SHP77 (cell line): ENCODE results near the gene GAGE13.
"Not testable (repeated sequence)": the region's sequence is repeated elsewhere in the genome, so short reads cannot be mapped to it uniquely, and the experiment has no call there.

Source experiments
- DNase-seq, 2 experiments: peaks; one replicate each; lab custom pipeline; 2025; lab: John Stamatoyannopoulos, UW

GAGE13 gene

DNA sequence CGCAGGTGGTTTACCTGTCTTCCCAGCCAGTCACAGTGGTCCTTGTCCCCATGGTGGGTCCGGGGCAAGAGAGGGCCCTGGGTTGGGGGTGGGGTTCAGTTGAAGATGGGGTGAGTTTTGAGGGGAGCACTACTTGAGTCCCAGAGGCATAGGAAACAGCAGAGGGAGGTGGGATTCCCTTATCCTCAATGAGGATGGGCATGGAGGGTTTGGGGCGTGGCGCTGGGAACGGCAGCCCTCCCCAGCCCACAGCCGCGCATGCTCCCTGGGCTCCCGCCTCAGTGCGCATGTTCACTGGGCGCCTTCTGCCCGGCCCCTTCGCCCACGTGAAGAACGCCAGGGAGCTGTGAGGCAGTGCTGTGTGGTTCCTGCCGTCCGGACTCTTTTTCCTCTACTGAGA, at the start of gene GAGE13:
TSS of gene GAGE13 (plus strand) at position 301 of the 400 bp plus-strand sequence. CDS start 1,156 bp downstream, outside the sequence.
- not testable (repeated sequence) for DNase-seq

DNA sequence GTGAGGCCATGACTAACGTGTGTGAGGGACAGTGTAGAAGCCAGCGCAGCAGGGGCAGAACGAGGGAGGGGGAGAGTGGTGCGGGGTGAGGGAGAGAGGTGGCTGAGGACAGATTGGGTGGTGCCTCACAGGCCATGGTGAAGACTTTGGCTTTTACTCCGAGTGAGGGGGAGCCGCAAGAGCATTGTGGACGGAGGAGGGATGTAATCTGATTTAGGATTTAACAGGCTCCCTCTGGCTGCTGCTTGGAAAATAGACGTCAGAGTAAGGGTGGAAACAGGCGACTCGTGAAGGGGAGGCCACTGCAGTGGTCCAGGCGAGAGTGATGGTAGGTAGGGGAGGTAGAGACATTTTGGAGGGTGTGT, 48.8 kb upstream of the GAGE13 start:
- DNase-seq = peak in 1 of 2 experiments; percentile 6

GRCh38 chrX:49284212-49284611, 47.2 kb upstream of the GAGE13 start:
- DNase-seq = no peak

- no peak for DNase-seq
These were observed 45.2 kb upstream of the GAGE13 start for GRCh38 chrX:49286136-49286535.

DNA sequence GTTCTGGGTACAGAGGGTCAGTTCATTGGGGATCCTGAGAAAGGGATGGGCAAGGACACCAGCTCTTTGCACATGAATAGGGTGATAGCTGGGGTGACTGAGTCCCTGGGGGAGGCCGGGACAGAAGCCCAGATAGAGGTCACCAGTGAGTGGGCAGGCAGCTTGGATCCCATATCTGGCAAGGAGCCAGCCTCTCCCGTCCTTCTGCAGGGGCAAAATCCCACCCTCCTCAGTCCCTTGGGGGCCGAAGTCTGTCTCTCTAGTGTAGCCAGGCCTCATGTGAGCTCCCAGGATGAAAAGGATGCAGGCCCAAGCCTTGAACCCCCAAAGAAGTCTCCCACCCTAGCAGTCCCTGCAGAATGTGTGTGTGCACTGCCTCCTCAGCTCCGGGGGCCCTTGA, 44.8 kb upstream of the GAGE13 start:
- no peak for DNase-seq

- DNase-seq = no peak
These were observed 43.7 kb upstream of the GAGE13 start for GRCh38 chrX:49287665-49288064.

DNA sequence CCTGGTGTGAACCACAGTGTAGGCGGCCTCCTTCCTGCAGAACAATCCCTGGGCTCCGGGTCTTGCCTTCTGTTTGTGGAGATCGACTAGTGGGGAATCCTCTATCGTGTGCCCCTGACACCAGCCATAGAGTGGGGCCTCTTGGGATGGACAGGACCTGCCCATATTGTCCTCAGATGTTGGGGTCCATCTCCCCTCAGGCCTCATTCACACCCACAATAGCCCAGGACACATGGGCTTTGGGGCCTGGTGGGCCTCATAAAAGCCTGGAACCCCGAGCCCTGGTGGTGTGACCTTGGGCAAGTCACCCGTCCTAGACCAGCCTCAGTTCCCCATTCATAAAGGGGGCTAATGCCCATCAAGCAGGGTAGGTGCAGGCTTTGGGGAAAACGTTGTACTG, 41.2 kb upstream of the GAGE13 start:
- DNase-seq = no peak

DNA sequence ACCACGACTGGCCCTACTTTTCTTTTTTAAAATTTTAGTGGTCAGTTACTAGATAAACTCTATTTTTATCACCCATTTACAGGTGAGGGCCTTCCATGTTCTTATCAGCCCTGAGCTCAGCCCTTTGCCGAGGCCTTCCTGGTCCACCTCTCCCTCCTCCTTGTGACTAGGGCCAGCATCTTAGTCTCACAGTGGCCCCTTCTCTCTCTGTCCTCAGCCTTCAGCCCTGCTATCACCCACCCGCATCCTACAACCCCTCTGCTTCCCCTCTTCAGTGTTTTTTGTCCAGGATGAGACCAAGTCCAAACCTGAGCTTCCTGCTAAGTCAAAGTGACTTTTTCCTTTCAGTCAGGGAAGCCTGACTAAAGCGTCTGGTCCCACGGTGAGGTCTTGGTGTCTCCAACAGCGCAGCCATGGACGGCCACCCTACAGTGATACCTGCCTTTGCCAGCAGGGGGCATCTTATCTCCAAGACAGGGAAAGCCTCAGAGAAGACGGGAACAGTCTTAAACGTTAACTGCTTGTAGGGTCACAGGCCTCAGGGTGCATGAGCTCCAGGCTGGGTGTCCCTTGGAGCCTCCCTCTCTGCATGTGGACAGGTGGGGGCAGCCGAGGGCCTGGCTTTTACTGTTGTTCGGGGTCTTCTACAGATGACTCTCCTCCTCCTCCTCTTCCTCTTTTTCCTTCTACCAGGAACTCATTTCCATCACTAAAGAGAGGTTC, 39.6 kb upstream of the GAGE13 start:
- DNase-seq = peak in 1 of 2 experiments; percentile 6

GRCh38 chrX:49292400-49293362, 38.7 kb upstream of the GAGE13 start:
- no peak for DNase-seq

GRCh38 chrX:49299293-49299692, 32.1 kb upstream of the GAGE13 start:
- not testable (repeated sequence) for DNase-seq

GRCh38 chrX:49300703-49301102, 30.7 kb upstream of the GAGE13 start:
- no peak for DNase-seq

DNA sequence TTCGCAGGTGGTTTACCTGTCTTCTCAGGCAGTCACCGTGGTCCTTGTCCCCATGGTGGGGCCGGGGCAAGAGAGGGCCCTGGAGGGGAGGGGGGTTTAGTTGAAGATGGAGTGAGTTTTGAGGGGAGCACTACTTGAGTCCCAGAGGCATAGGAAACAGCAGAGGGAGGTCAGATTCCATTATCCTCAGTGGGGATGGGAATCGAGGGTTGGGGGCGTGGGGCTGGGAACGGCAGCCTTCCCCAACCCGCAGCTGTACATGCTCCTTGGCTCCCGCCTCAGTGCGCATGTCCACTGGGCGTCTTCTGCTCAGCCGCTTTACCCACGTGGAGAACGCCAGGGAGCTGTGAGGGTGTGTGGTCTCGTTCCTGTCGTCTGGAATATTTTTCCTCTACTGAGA, 28.0 kb upstream of the GAGE13 start, which contains the start of gene GAGE10:
TSS of gene GAGE10 (plus strand) at position 301 of the 400 bp plus-strand sequence. CDS start 1,214 bp downstream, outside the sequence.
- no peak for DNase-seq

DNA sequence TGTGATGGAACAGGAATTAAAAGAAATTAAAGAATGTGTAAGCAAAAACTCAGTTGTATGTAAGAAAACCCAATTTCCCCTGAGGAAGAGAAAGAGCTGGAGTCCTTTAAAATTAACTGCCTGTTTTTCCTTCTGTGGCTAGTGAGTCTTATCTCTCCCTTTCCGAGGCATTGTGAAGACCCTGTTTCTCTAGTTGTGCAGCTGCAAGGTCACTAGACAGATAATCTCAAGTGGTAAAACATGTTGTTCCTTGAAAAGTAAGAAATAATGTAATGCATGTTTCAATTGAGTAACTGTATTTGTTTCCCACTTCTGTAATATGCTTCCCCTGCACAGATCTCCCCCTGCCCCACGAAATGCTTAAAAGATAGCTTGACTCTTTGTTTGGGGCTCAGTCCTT, 23.6 kb upstream of the GAGE13 start:
- not testable (repeated sequence) for DNase-seq

DNA sequence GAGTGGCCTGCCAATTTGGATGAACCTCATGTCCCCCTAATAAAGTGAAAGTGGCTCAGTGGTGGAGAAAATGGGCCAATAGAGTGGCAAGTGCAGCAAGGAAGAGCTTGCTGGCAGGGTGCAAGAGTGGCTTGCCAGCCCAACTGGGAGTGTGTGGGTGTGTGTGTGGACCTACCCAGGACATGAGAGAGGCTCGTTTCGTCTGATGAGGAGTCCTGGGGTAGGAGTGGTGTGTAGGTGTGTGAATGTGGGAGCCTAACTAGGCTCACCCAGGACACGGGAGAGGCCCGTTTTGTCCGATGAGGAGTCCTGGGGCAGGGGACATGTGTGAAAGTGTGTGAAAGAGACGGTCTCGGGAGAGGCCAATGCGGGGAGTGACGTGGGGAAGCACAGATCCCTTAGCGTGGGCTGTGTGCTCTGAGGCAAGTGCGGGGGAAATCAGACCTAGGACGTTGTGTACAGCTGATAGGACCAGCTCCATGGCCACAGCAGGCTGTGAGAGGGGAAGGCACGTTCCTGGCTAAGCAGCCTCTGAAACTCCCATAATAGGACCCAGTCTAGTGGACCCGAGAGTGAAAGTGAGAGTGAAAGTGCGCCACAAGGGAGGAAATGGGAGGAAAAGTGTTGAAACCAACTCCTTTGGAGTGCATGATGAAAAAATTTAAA, 22.6 kb upstream of the GAGE13 start:
- DNase-seq = no peak

- no peak for DNase-seq
These were observed 21.9 kb upstream of the GAGE13 start for GRCh38 chrX:49309401-49309981.

GRCh38 chrX:49310371-49310770, 21.0 kb upstream of the GAGE13 start:
- no peak for DNase-seq

DNA sequence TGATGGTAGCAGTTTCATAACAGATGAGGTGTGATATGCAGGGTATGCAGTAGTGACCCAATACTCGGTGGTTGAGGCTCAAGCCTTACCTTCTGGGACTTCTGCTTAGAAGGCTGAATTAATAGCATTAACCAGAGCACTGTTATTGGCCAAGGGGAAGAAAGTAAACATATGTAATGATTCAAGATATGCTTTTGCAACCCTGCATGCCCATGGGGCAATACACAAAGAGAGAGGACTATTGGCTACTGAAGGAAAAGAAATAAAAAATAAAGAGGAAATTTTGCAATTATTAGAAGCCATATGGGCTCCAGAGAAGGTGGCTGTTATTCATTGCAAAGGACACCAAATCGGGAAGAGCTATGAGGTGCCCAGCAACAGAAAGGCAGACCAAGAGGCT, 19.2 kb upstream of the GAGE13 start:
- no peak for DNase-seq

DNA sequence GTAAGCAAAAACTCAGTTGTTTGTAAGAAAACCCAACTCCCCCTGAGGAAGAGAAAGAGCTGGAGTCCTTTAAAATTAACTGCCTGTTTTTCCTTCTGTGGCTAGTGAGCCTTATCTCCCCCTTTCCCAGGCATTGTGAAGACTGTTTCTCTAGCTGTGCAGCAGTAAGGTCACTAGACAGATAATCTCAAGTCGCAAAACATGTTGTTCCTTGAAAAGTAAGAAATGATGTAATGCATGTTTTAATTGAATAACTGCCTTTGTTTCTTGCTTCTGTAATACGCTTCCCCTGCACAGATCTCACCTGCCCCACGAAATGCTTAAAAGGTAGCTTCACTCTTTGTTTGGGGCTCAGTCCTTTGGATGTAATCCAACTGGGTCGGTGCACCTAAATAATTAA, 15.3 kb upstream of the GAGE13 start:
- no peak for DNase-seq

DNA sequence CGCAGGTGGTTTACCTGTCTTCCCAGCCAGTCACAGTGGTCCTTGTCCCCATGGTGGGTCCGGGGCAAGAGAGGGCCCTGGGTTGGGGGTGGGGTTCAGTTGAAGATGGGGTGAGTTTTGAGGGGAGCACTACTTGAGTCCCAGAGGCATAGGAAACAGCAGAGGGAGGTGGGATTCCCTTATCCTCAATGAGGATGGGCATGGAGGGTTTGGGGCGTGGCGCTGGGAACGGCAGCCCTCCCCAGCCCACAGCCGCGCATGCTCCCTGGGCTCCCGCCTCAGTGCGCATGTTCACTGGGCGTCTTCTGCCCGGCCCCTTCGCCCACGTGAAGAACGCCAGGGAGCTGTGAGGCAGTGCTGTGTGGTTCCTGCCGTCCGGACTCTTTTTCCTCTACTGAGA, 9.6 kb upstream of the GAGE13 start, which contains the start of gene GAGE12J:
TSS of gene GAGE12J (plus strand) at position 301 of the 400 bp plus-strand sequence. CDS start 1,157 bp downstream, outside the sequence.
- not testable (repeated sequence) for DNase-seq

GRCh38 chrX:49322266-49322665, 9.1 kb upstream of the GAGE13 start:
- DNase-seq = not testable (repeated sequence)

GRCh38 chrX:49323735-49324134, 7.6 kb upstream of the GAGE13 start:
- not testable (repeated sequence) for DNase-seq

GRCh38 chrX:49330421-49330820, 961 bp upstream of the GAGE13 start:
- not testable (repeated sequence) for DNase-seq
